ENCODE data around the gene PLCH2.

DNA sequence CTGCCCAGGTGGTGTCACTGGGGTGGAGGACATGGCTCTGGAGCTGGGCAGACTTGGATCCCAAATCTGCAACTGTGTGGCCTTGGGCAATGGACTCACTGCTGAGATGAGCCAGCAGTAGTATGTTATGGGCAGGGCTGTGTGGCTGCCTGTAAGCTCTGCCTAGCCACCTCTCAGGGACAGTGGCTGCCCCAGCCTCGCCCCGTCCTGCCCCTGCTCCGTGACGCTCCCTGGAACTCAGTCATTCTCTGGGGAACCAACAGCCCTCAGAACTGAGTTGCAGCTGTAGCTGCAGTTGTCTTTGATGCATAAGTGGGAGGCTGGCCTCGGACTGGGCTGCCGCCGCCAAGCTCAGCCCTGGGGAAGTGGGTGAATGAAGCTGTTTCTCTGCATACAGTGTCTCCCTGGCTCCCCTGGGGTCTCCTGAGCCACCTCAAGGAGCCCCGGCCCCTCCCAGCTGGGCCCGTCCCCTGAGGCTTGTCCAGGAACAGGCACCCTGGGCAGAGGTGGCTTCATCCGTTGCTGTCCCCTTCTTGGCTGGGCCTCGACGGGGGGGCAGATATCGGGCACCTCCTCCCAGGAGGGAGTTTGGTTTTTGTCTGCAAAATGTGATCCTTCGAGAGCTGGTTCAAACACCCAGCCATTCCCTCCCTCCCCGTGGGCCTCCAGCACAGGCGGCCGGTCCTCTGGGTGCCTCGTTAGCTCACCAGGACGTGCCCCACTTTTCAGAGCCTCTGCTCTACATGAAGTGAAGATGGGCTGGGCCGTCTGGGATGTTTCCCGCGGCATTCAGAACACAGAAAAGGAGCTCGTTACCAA is 26.2 kb upstream of the PLCH2 start:
- no peak for TF ChIP-seq CTCF (IDR thresholded peaks at IDR 0.05; ENCODE audit: extremely low read depth in 1 of 2, insufficient read depth in 1 of 2, low read depth in 1 of 2, low read length in 2 of 2)
- TF ChIP-seq MYC (IDR thresholded peaks at IDR 0.05; ENCODE audit: low read depth, low read length), result no peak

Data from endothelial cell of umbilical vein (primary cell).